ENCODE measurements around the gene MOSPD3. TPM values are rescaled to one million over a fixed set of nuclear protein-coding genes. Genes with fewer than 3 reads are reported as not detected.

Gene MOSPD3
- total and polyA plus RNA-seq, 4 donors: 14.0 to 33.0 (median 17.1) TPM

DNA sequence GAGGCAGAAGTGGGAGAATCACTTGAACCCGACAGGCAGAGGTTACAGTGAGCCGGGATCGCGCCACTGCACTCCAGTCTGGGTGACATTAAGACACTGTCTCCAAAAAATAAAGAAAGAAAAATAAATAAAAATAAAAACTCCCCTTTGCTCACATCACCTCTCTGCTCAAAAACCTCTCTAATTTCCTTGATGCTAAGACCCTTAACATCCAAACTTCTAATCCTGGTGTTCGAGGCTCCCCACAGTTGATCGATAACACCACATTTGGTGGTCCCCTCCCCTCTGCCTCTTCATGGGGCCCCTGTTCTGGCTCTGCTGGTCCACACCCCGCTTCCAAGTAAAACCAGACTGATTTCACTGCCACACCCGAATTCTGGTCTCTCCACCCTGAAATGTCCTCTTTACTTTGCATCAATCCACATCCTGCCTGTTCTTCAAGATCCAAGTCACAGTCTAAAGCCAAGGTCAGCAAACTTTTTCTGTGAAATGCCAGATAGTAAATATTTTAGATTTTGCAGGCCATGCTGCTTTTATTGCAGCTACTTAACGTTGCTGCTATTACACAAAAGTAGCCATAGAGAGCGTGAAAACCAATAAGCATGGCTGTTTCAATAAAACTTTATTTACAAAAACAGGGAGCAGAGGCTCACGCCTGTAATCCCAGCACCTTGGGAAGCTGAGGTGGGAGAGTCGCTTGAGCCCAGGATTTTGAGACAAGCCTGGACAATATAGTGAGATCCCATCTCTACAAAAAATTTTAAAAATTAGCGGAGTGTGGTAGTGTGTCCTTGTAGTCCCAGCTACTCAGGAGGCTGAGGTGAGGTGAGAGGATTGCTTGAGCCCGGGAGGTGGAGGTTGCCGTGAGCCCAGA is 11.8 kb downstream of the MOSPD3 start:
- H3K4me3 ChIP-seq (ENCODE audit: low read length in 2 of 2): no peak overlapping the region
- H3K27ac ChIP-seq (ENCODE audit: low read depth in 1 of 2, low read length in 2 of 2): no peak overlapping the region
- H3K4me1 ChIP-seq (ENCODE audit: control insufficient read depth in 1 of 2, insufficient read depth in 2 of 2, low read length in 2 of 2): no peaks in the 10 kb centered on the region
- 84% methylated on average over 15 of the region's 15 CpGs for WGBS, 2 donors
- H3K36me3 ChIP-seq (ENCODE audit: control insufficient read depth in 1 of 2, insufficient read depth in 2 of 2, low read length in 1 of 2): no peaks in the 10 kb centered on the region
- H3K9me3 ChIP-seq (ENCODE audit: control insufficient read depth, low read length): no peaks in the 10 kb centered on the region
- no peak for DNase-seq
- no peaks in the 10 kb centered on the region for H3K27me3 ChIP-seq (ENCODE audit: control insufficient read depth in 1 of 2, insufficient read depth in 2 of 2, low read length in 1 of 2)
- intact Hi-C loops (cut with DNase I): no loop called here
- ATAC-seq (ENCODE audit: low FRiP score): no peak

DNA sequence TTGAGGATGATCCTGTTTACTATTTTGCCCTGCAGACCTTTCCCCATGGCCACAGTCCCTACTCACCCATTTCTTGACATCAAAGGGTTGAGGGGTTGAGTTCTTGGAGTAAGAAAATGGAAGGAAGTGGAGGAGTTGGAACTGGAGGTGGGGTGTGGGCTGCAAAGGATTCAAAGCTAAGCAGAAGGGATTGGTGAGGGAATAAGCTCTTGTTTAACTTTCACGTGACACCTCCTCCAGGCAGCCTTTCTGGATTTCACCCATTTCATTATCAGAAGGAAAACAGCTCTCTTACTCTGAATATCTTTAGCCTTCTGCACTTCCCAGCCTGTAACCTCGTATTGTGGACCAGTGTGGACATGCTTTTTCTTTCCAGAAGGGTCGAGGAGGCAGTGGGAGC is 13.7 kb downstream of the MOSPD3 start:
- Histone ChIP-seq H3K27me3 (ENCODE audit: control insufficient read depth in 1 of 2, insufficient read depth in 2 of 2, low read length in 1 of 2) (no peaks in the 10 kb centered on the region), H3K36me3 (ENCODE audit: control insufficient read depth in 1 of 2, insufficient read depth in 2 of 2, low read length in 1 of 2) (no peaks in the 10 kb centered on the region), H3K4me3 (ENCODE audit: low read length in 2 of 2) (no peak overlapping the region), H3K9me3 (ENCODE audit: control insufficient read depth, low read length) (no peaks in the 10 kb centered on the region), H3K27ac (ENCODE audit: low read depth in 1 of 2, low read length in 2 of 2) (no peak overlapping the region), H3K4me1 (ENCODE audit: control insufficient read depth in 1 of 2, insufficient read depth in 2 of 2, low read length in 2 of 2) (no peaks in the 10 kb centered on the region)
- intact Hi-C loops (cut with DNase I): no loop called here
- ATAC-seq (ENCODE audit: low FRiP score) (no peak), DNase-seq (no peak)
- WGBS, 2 donors: 11 to 14% methylated on average over 3 of the region's 3 CpGs

DNA sequence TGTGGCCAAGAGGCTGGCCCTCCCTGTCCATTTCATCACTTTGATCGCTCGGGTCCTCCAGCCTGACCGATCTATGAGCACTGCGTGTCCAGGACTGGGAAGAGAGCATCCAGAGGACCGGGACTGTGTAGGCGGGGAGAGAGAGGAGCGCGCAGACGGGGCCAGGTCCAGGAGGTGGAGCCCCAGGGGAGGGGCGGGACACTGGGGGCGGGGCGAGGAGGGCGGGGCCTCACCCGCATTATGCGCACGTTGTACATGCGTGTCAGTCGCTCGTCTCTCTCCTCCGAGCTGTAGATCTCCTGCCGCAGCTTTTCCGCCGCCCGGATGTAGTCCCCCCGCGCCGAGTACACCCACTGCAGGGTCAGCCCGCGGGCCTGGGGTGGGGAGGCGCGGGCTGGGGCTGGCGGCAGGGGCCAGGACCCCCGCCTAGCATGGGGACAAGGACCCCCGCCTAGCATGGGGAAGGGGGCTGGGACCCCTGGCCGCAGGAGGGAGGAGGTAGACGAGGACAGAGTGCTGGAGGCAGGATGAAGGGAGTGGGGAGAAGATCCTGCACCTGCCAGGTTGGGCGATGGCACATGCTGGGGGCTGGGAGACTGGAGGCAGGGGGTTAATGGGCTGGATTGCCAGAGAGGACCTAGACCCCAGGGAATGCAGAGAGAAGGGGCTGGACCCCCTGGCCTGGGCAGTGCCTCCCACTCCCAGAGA is 14.3 kb downstream of the MOSPD3 start:
- no peaks in the 10 kb centered on the region for H3K4me1 ChIP-seq (ENCODE audit: control insufficient read depth in 1 of 2, insufficient read depth in 2 of 2, low read length in 2 of 2)
- intact Hi-C loops (cut with DNase I): no loop called here
- no peak overlapping the region for H3K27ac ChIP-seq (ENCODE audit: low read depth in 1 of 2, low read length in 2 of 2)
- WGBS, 2 donors: 6 to 8% methylated on average over 28 to 37 of the region's 37 CpGs
- no peaks in the 10 kb centered on the region for H3K9me3 ChIP-seq (ENCODE audit: control insufficient read depth, low read length)
- peak; percentile 87 to 95 for DNase-seq
- H3K36me3 ChIP-seq (ENCODE audit: control insufficient read depth in 1 of 2, insufficient read depth in 2 of 2, low read length in 1 of 2): no peaks in the 10 kb centered on the region
- no peak overlapping the region for H3K4me3 ChIP-seq (ENCODE audit: low read length in 2 of 2)
- peak; percentile 90 for ATAC-seq (ENCODE audit: low FRiP score)
- no peaks in the 10 kb centered on the region for H3K27me3 ChIP-seq (ENCODE audit: control insufficient read depth in 1 of 2, insufficient read depth in 2 of 2, low read length in 1 of 2)

DNA sequence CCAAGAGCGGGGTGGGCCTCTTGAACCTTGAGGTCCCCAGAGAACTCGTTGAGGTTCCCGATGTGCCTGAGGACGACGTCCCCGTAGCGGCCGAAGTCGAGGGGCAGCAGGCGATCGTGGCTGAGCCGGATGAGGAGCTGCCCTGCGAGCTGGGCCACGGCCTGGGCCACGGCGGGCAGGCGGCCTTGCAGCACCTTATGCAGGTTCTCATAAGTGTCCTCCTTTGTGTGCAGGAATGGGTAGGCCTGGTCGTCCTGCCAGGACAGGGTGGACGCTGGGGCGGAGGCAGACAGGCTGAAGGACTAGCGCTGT is 14.9 kb downstream of the MOSPD3 start:
- no peak overlapping the region for H3K4me3 ChIP-seq (ENCODE audit: low read length in 2 of 2)
- H3K4me1 ChIP-seq (ENCODE audit: control insufficient read depth in 1 of 2, insufficient read depth in 2 of 2, low read length in 2 of 2): no peaks in the 10 kb centered on the region
- H3K36me3 ChIP-seq (ENCODE audit: control insufficient read depth in 1 of 2, insufficient read depth in 2 of 2, low read length in 1 of 2): no peaks in the 10 kb centered on the region
- intact Hi-C loops (cut with DNase I): no loop called here
- H3K27ac ChIP-seq (ENCODE audit: low read depth in 1 of 2, low read length in 2 of 2): no peak overlapping the region
- ATAC-seq (ENCODE audit: low FRiP score) (peak; percentile 17), DNase-seq (no peak)
- no peaks in the 10 kb centered on the region for H3K27me3 ChIP-seq (ENCODE audit: control insufficient read depth in 1 of 2, insufficient read depth in 2 of 2, low read length in 1 of 2)
- WGBS, 2 donors: 80 to 84% methylated on average over 21 of the region's 21 CpGs
- H3K9me3 ChIP-seq (ENCODE audit: control insufficient read depth, low read length): no peaks in the 10 kb centered on the region

DNA sequence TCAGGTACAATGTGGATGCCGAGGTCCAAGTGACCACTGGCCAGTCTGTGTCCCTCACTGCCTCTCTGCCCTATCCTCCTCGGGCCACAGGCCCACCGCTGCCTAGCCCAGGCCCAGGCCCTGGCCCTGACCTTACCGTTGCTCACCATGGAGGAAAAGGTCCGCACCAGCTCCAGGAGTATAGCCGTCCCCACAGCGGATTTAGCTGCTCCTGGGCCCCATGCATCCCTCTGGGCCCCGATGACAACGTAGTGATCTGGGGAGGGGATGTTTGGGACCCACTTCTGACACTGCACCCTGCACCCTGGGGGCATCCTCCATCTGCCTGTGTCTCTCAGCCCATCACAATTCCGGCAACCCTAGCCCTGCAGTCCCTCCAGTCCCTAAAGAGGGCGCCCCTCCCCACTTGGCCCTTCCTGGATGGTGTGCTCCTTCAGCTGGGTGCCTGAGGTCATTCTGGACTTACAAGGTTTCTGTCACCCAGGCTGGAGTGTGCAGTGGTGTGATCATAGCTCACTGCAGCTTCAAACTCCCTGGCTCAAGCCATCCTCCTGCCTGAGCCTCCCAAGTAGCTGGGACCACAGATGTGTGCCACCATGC is 16.9 kb downstream of the MOSPD3 start:
- H3K4me3 ChIP-seq (ENCODE audit: low read length in 2 of 2): no peak overlapping the region
- intact Hi-C loops (cut with DNase I): no loop called here
- no peaks in the 10 kb centered on the region for H3K9me3 ChIP-seq (ENCODE audit: control insufficient read depth, low read length)
- DNase-seq (no peak), ATAC-seq (ENCODE audit: low FRiP score) (no peak)
- no peaks in the 10 kb centered on the region for H3K27me3 ChIP-seq (ENCODE audit: control insufficient read depth in 1 of 2, insufficient read depth in 2 of 2, low read length in 1 of 2)
- WGBS, 2 donors: 78 to 85% methylated on average over 11 of the region's 11 CpGs
- no peaks in the 10 kb centered on the region for H3K4me1 ChIP-seq (ENCODE audit: control insufficient read depth in 1 of 2, insufficient read depth in 2 of 2, low read length in 2 of 2)
- no peak overlapping the region for H3K27ac ChIP-seq (ENCODE audit: low read depth in 1 of 2, low read length in 2 of 2)
- no peaks in the 10 kb centered on the region for H3K36me3 ChIP-seq (ENCODE audit: control insufficient read depth in 1 of 2, insufficient read depth in 2 of 2, low read length in 1 of 2)

DNA sequence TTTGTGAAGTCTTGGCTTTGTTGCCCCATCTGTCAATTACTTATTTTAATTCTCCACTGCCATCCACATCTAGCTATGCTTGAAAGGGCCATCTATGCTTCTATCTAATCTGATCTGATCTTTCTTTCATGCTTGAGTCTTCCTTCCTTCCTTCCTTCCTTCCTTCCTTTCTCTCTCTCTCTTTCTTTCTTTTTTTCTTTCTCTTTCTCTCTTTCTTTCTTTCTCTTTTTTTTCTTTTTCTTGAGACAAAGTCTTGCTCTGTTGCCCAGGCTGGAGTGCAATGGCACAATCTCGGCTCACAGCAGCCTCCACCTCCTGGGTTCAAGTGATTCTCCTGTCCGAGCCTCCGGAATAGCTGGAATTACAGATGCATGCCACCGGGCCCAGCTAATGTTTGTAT is 17.7 kb downstream of the MOSPD3 start:
- 85 to 92% methylated on average over 4 of the region's 4 CpGs for WGBS, 2 donors
- Histone ChIP-seq H3K4me1 (ENCODE audit: control insufficient read depth in 1 of 2, insufficient read depth in 2 of 2, low read length in 2 of 2) (no peaks in the 10 kb centered on the region), H3K27ac (ENCODE audit: low read depth in 1 of 2, low read length in 2 of 2) (no peak overlapping the region), H3K4me3 (ENCODE audit: low read length in 2 of 2) (no peak overlapping the region), H3K9me3 (ENCODE audit: control insufficient read depth, low read length) (no peaks in the 10 kb centered on the region), H3K27me3 (ENCODE audit: control insufficient read depth in 1 of 2, insufficient read depth in 2 of 2, low read length in 1 of 2) (no peaks in the 10 kb centered on the region), H3K36me3 (ENCODE audit: control insufficient read depth in 1 of 2, insufficient read depth in 2 of 2, low read length in 1 of 2) (no peaks in the 10 kb centered on the region)
- intact Hi-C loops (cut with DNase I): no loop called here
- ATAC-seq (ENCODE audit: low FRiP score) (no peak), DNase-seq (no peak)

DNA sequence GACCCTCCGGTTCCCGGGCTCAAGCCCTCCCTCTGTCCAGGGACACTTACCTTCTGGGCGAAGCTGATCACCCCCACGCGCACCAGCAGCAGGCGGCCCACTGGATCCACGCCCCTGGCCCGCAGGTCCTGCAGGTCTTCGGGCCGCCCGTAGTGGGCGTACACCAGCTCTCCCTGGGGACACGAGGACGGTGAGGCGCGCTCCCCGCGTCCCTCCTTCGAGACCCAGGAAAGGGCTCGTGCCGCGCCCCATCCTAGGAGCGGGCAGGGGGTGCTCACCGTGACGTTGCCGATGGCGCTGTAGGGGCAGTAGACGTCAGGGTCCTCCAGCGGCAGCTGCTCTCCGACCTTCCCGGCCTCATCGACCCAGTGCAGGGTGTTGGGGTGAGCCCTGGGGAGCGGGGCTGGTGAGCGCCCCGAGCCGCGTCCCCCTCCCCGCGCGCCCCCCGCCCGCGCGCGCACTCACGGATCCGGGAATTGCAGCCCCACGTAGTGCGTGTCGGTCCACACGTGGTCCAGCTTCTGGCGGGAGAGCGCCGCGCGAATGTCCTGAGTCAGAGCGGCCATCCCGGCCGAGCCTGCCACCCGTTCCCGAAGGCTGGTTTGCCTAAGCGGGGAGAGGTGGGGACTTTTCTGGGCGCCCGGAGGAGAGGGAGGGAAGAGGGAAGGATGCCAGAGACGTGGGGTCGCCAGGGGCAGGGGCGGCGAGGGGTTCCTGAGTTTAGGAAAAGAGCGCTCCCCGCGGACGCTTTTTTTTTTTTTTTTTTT is 20.8 kb downstream of the MOSPD3 start:
- Histone ChIP-seq H3K27me3 (ENCODE audit: control insufficient read depth in 1 of 2, insufficient read depth in 2 of 2, low read length in 1 of 2) (no peaks in the 10 kb centered on the region), H3K4me3 (ENCODE audit: low read length in 2 of 2) (peak overlapping the region; percentile 3 to 24), H3K27ac (ENCODE audit: low read depth in 1 of 2, low read length in 2 of 2) (no peak overlapping the region), H3K4me1 (ENCODE audit: control insufficient read depth in 1 of 2, insufficient read depth in 2 of 2, low read length in 2 of 2) (no peaks in the 10 kb centered on the region), H3K36me3 (ENCODE audit: control insufficient read depth in 1 of 2, insufficient read depth in 2 of 2, low read length in 1 of 2) (no peaks in the 10 kb centered on the region), H3K9me3 (ENCODE audit: control insufficient read depth, low read length) (no peaks in the 10 kb centered on the region)
- ATAC-seq (ENCODE audit: low FRiP score) (peak; percentile 63), DNase-seq (peak in 1 of 2 donors; percentile 84)
- intact Hi-C loops (cut with DNase I): no loop called here
- 1 to 2% methylated on average over 70 to 72 of the region's 72 CpGs for WGBS, 2 donors

DNA sequence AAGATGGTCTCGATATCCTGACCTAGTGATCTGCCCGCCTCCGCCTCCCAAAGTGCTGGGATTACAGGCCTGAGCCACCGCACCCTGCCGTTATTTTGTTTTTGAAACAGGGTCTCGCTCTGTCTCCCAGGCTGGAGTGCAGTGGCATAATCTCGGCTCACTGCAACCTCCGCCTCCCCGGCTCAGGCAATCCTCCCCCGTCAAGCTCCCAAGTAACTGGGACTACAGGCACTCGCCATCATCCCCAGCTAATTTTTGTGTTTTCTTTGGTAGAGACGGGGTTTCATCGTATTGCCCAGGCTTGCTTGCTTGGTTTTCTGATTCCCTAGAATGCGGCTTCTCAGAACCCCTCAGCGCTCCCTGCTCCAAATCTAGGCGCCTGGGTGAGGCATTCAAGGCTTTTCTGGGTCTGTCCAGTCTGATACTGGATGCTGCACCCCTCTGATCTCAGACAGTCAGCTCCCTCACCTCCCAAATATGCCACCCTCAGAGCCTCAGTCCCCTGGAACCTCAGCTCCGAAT is 27.7 kb downstream of the MOSPD3 start:
- no peak for ATAC-seq (ENCODE audit: low FRiP score)
- Histone ChIP-seq H3K27ac (ENCODE audit: low read depth in 1 of 2, low read length in 2 of 2) (no peak overlapping the region), H3K4me3 (ENCODE audit: low read length in 2 of 2) (no peak overlapping the region), H3K9me3 (ENCODE audit: control insufficient read depth, low read length) (no peaks in the 10 kb centered on the region), H3K4me1 (ENCODE audit: control insufficient read depth in 1 of 2, insufficient read depth in 2 of 2, low read length in 2 of 2) (no peaks in the 10 kb centered on the region), H3K36me3 (ENCODE audit: control insufficient read depth in 1 of 2, insufficient read depth in 2 of 2, low read length in 1 of 2) (no peaks in the 10 kb centered on the region), H3K27me3 (ENCODE audit: control insufficient read depth in 1 of 2, insufficient read depth in 2 of 2, low read length in 1 of 2) (no peaks in the 10 kb centered on the region)
- 67 to 74% methylated on average over 17 of the region's 17 CpGs for WGBS, 2 donors
- intact Hi-C loops (cut with DNase I): no loop called here
- no peak for DNase-seq

Data from aorta (tissue), 5 donors.